Testis (tissue), 3 donors: Measurements from ENCODE around the gene HOMER2. TPM values are rescaled to one million over a fixed set of nuclear protein-coding genes. Genes with fewer than 3 reads are reported as not detected.
"Not testable (repeated sequence)": the region's sequence is repeated elsewhere in the genome, so short reads cannot be mapped to it uniquely, and the experiment has no call there.

Experiments
- DNase-seq: peaks from one replicate; pipeline ENCODE4 v3.0.0-alpha.2; 2019
- H3K27ac ChIP-seq, 2 donors: fragments of 200-600 bp; sonication (generic); one replicate each; pipeline ENCODE4 v1.5.1; 2019
- H3K27me3 ChIP-seq: fragments of 200-600 bp; sonication (generic); one replicate; pipeline ENCODE4 v1.5.1; 2019
- H3K36me3 ChIP-seq: fragments of 200-600 bp; sonication (generic); one replicate; pipeline ENCODE4 v1.5.1; 2017; ENCODE audit warnings: low read depth; ENCODE audit errors: missing control alignments
- H3K4me1 ChIP-seq: fragments of 200-600 bp; sonication (generic); one replicate; pipeline ENCODE4 v1.5.1; 2019
- H3K4me3 ChIP-seq, 2 donors: fragments of 200-600 bp; sonication (generic); one replicate each; pipeline ENCODE4 v1.5.1; 2017 to 2019
- H3K9me3 ChIP-seq: fragments of 200-600 bp; sonication (generic); one replicate; pipeline ENCODE4 v1.5.1; 2017
- CTCF ChIP-seq, 3 experiments: fragments of 450-650 bp in 2 of 3; fragments of 200-600 bp in 1 of 3; sonication (generic) in 1 of 3; IDR thresholded peaks; one replicate each; pipeline ENCODE4 v1.5.1; 2016 to 2019; ENCODE audit warnings: antibody characterized with exemption in 3 of 3, mild to moderate bottlenecking in 2 of 3, moderate library complexity in 1 of 3
- POLR2A ChIP-seq: fragments of 450-650 bp; IDR thresholded peaks from one replicate; pipeline ENCODE4 v1.6.1; 2017; ENCODE audit warnings: antibody characterized with exemption, mild to moderate bottlenecking, moderate library complexity
- WGBS, 2 donors: methylation state at CpG; one replicate each; pipeline ENCODE4 v1.1.5; 2018; 5-methylcytosine and 5-hydroxymethylcytosine counted together
- intact Hi-C: fragments of 100-400 bp; cut with DNase I; formaldehyde crosslinking; loops from one replicate; pipeline ENCODE4 v1.15.1; 2023; ENCODE audit warnings: low total_unique reads
- polyA plus RNA-seq: library from polyadenylated mRNA; stranded (reverse); fragments of 350-450 nt; fragmentation: Illumina TruSeq; extraction: RNeasy Lipid Tissue Mini Kit (QIAGEN cat#74804); gene quantifications from one replicate; pipeline ENCODE4 v1.2.3, GENCODE V29; 2014; ENCODE audit warnings: low read depth, low replicate concordance; ENCODE audit not compliant: insufficient read depth
- total RNA-seq, 2 donors: library from RNA; depleted of rRNA; stranded (reverse); fragments of >200 nt; gene quantifications; one replicate each; pipeline ENCODE4 v1.2.3, GENCODE V29; 2016

The HOMER2 gene
- total and polyA plus RNA-seq, 3 donors from 2014 or later: 18.7 to 40.5 (median 38.5) TPM

DNA sequence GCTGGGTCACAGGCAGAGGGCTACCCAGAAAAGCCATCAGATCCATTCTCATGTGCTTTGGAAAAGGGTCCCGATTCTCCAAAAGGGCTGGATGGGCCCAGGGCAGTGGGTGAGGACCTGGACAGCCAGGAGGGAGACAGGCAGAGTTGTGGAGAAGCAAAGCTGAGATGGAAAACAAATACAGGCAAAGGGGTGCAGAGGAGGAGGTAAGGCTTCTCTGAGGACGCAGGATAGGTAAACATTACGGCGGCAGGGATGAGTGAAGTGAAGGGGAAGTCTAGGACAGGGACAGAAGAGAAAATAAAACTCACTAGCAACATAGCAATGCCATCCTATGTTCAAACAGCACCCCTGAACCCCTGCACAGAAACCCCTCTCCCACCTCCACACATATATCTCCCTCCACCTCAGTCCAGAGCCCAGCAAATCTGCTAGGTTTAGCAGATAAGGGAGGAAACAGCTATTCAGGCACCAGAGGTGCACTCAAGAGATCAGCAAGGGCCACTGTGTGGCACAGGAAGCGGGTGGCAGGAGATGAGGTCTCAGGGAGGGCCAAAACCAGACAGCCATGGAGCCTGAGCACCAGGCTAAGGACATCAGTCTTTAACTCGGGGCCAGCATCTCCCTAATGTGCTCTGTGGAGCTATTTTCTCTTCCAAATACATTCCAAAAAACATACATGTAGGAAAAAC, 51.3 kb downstream of the HOMER2 start:
- Histone ChIP-seq H3K4me1 (no peaks in the 10 kb centered on the region), H3K27ac (no peak overlapping the region), H3K27me3 (no peaks in the 10 kb centered on the region), H3K9me3 (no peaks in the 10 kb centered on the region), H3K4me3 (no peak overlapping the region), H3K36me3 (no peaks in the 10 kb centered on the region)
- 66 to 94% methylated on average over 6 of the region's 6 CpGs for WGBS, 2 donors
- intact Hi-C loops: no loop called here
- DNase-seq: no peak
- no peak for TF ChIP-seq POLR2A
- no peak for TF ChIP-seq CTCF (IDR thresholded peaks at IDR 0.05)

DNA sequence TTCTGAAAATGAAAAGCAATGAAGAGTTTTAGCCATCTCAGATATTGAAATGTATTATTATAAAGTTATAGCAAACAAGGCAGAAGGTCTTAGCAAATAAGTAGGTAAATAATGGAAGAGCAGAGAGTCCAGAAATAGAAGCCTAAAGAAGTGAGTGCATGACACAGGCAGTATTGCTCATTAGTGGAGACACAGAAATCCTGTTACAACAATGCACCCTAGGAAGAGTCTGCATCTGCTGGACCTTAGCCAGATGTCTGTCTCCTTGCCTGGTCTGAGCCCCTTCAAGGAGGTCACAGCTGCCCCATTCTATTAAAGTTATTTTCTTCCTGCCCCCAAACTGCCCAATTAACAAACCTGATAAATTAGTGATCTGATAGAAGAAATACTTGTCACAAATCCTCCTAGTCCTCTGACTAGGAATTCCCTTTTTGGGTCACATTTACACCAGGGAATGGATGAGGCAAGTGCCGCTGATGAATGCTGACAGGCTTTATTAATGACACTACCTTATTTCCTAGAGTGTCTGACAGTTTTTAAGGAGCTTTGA, 51.9 kb downstream of the HOMER2 start:
- 87% methylated on average over 1 of the region's 1 CpG; no CpG with 5 or more reads in 1 of the 2 donors for WGBS, 2 donors
- Histone ChIP-seq H3K36me3 (no peaks in the 10 kb centered on the region), H3K27me3 (no peaks in the 10 kb centered on the region), H3K4me3 (no peak overlapping the region), H3K27ac (no peak overlapping the region), H3K9me3 (no peaks in the 10 kb centered on the region), H3K4me1 (no peaks in the 10 kb centered on the region)
- intact Hi-C loops: no loop called here
- TF ChIP-seq POLR2A (no peak), CTCF (IDR thresholded peaks at IDR 0.05) (no peak)
- DNase-seq: no peak

DNA sequence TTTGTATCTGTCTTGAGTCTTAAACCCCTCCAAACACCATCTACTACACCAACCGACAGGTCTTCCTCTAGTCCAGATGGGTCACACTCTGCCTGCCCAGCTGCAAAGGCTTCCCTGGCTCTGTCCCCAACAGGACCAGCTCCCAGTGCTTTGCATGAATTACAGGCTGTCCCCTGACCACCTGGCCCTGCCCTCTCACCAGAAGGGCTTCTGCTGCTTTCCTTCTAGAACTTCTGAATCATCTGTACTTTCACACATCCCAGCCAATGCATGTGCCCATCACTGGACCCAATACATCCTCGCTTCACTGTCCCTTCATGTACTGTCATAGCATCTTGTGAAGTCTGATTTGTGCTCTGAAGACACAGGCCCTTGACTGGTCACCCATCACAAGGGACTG, 53.6 kb downstream of the HOMER2 start:
- no peaks in the 10 kb centered on the region for H3K36me3 ChIP-seq
- 95 to 97% methylated on average over 2 of the region's 2 CpGs for WGBS, 2 donors
- no peak for TF ChIP-seq CTCF (IDR thresholded peaks at IDR 0.05)
- TF ChIP-seq POLR2A: no peak
- H3K4me3 ChIP-seq: no peak overlapping the region
- H3K4me1 ChIP-seq: no peaks in the 10 kb centered on the region
- H3K27me3 ChIP-seq: no peaks in the 10 kb centered on the region
- H3K9me3 ChIP-seq: no peaks in the 10 kb centered on the region
- no peak overlapping the region for H3K27ac ChIP-seq
- DNase-seq: no peak
- intact Hi-C loops: no loop called here

- intact Hi-C loops: no loop called here
- Histone ChIP-seq H3K9me3 (no peaks in the 10 kb centered on the region), H3K27ac (no peak overlapping the region), H3K4me1 (no peaks in the 10 kb centered on the region), H3K27me3 (no peaks in the 10 kb centered on the region), H3K36me3 (no peaks in the 10 kb centered on the region), H3K4me3 (no peak overlapping the region)
- WGBS, 2 donors: 94 to 100% methylated on average over 5 of the region's 5 CpGs
- no peak for TF ChIP-seq CTCF (IDR thresholded peaks at IDR 0.05)
- no peak for TF ChIP-seq POLR2A
- no peak for DNase-seq
Measured at GRCh38 chr15:82895983-82896382, 56.5 kb downstream of the HOMER2 start.

DNA sequence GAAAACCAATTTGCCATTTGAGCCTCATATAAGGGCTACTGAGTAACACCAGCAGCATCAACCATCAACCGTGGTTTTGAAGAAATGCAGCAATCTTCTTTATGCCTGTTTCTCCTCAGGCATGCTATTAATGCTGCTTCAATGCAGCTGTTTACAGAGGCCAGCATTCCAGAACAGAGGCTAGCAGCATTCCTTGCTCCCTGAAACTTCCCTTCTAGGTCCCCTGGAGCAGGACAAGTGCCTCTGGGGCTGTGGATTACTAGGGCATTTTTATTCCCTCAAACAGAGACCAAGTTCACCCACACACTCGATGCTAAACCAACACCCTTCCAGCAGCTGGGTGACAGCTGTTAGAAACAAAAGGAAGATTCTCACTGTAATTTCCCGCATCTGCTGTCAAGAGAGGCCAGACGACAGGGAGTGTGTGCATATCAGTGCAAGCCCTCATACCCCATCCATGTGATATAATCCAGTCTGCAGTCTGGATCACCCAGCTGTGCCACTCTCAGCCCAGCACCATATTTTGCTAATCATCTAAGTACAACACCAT, 57.5 kb downstream of the HOMER2 start:
- H3K27ac ChIP-seq: no peak overlapping the region
- no peaks in the 10 kb centered on the region for H3K9me3 ChIP-seq
- TF ChIP-seq POLR2A (no peak), CTCF (IDR thresholded peaks at IDR 0.05) (no peak)
- 49 to 52% methylated on average over 4 of the region's 4 CpGs for WGBS, 2 donors
- no peaks in the 10 kb centered on the region for H3K27me3 ChIP-seq
- H3K4me1 ChIP-seq: no peaks in the 10 kb centered on the region
- H3K4me3 ChIP-seq: no peak overlapping the region
- no peak for DNase-seq
- no peaks in the 10 kb centered on the region for H3K36me3 ChIP-seq
- intact Hi-C loops: no loop called here

- 93 to 95% methylated on average over 11 to 12 of the region's 12 CpGs for WGBS, 2 donors
- DNase-seq, H3K9me3 ChIP-seq, H3K4me3 ChIP-seq, H3K36me3 ChIP-seq, intact Hi-C loops, H3K4me1 ChIP-seq, H3K27ac ChIP-seq, H3K27me3 ChIP-seq: not testable (repeated sequence)
Measured at GRCh38 chr15:82893473-82893872, 59.0 kb downstream of the HOMER2 start.
